GM12878 (cell line): ENCODE results near the gene NKD1. TPM values are rescaled to one million over a fixed set of nuclear protein-coding genes. Genes with fewer than 3 reads are reported as not detected.

Experiments
- ATF3 ChIP-seq: IDR thresholded peaks from 2 replicates; pipeline ENCODE4 v1.6.1; 2011; ENCODE audit warnings: low read depth, mild to moderate bottlenecking, low read length, moderate library complexity, borderline replicate concordance; ENCODE audit errors: extremely low read depth
- CHD1 ChIP-seq: IDR thresholded peaks from 2 replicates; pipeline ENCODE4 v1.6.1; 2012; ENCODE audit warnings: low read depth, low read length, improper control_type of control experiment
- ELK1 ChIP-seq: IDR thresholded peaks from 2 replicates; pipeline ENCODE4 v1.6.1; 2012; ENCODE audit warnings: low read depth, low read length, improper control_type of control experiment
- EZH2 ChIP-seq: IDR thresholded peaks from 2 replicates; pipeline ENCODE4 v1.6.1; 2012; ENCODE audit warnings: low read depth, mild to moderate bottlenecking, control low read depth, inconsistent platforms, low read length, borderline replicate concordance; ENCODE audit not compliant: control insufficient read depth
- HDAC2 ChIP-seq: fragments of 200-600 bp; sonication (generic); IDR thresholded peaks from 2 replicates; pipeline ENCODE4 v1.6.1; 2017
- HDAC6 ChIP-seq: fragments of 200-600 bp; sonication (generic); IDR thresholded peaks from one replicate; pipeline ENCODE4 v1.8.0; 2017; ENCODE audit warnings: antibody characterized with exemption; ENCODE audit not compliant: unreplicated experiment
- IRF4 ChIP-seq: IDR thresholded peaks from 2 replicates; pipeline ENCODE4 v1.6.1; 2011; ENCODE audit warnings: low read depth, low read length
- JUNB ChIP-seq: IDR thresholded peaks from 2 replicates; pipeline ENCODE4 v1.6.1; 2016; ENCODE audit warnings: antibody characterized with exemption, mild to moderate bottlenecking
- JUND ChIP-seq: IDR thresholded peaks from 2 replicates; pipeline ENCODE4 v1.6.1; 2012; ENCODE audit warnings: low read depth, mild to moderate bottlenecking, low read length, improper control_type of control experiment, moderate library complexity
- MXI1 ChIP-seq: fragments of 150-350 bp; IDR thresholded peaks from 2 replicates; pipeline ENCODE4 v1.6.1; 2011; ENCODE audit warnings: low read depth, mild to moderate bottlenecking, inconsistent platforms, low read length, improper control_type of control experiment
- NFXL1 ChIP-seq: fragments of 450-650 bp; IDR thresholded peaks from 2 replicates; pipeline ENCODE4 v1.6.1; 2017; ENCODE audit warnings: antibody characterized with exemption, mild to moderate bottlenecking, borderline replicate concordance
- NKRF ChIP-seq: fragments of 450-650 bp; conservative IDR thresholded peaks from 2 replicates; pipeline ENCODE4 v1.6.1; 2017; ENCODE audit warnings: mild to moderate bottlenecking, moderate library complexity
- NR2F1 ChIP-seq: fragments of 450-650 bp; conservative IDR thresholded peaks from 2 replicates; pipeline ENCODE4 v1.6.1; 2017; ENCODE audit warnings: mild to moderate bottlenecking
- SIN3A ChIP-seq: IDR thresholded peaks from 2 replicates; pipeline ENCODE4 v1.6.1; 2012; ENCODE audit warnings: low read depth, low read length, improper control_type of control experiment
- SMAD5 ChIP-seq: IDR thresholded peaks from 2 replicates; pipeline ENCODE4 v1.6.1; 2016; ENCODE audit warnings: antibody characterized with exemption, low read depth
- SUPT20H ChIP-seq: IDR thresholded peaks from 2 replicates; pipeline ENCODE4 v1.6.1; 2011; ENCODE audit warnings: low read depth, mild to moderate bottlenecking, low read length, moderate library complexity, borderline replicate concordance; ENCODE audit not compliant: control insufficient read depth
- ZNF384 ChIP-seq: IDR thresholded peaks from 2 replicates; pipeline ENCODE4 v1.6.1; 2012; ENCODE audit warnings: low read depth, mild to moderate bottlenecking, low read length, improper control_type of control experiment, borderline replicate concordance
- polyA plus RNA-seq, 11 experiments: library from polyadenylated mRNA; depleted of rRNA in 4 of 11; unstranded in 6 of 11; stranded (reverse) in 5 of 11; fragments of >200 nt; fragmentation: Nextera tagmentation in 4 of 11; fragmentation: Illumina TruSeq in 1 of 11; extraction: Ambion mirVana in 4 of 11; extraction: Trizol in 1 of 11; gene quantifications; 1 replicate in 1 of 11; 2 replicates in 10 of 11; pipeline versions ENCODE4 v1.2.1 to v1.2.3, GENCODE V29; 2011 to 2016; ENCODE audit warnings: inconsistent platforms in 2 of 11, missing spikeins in 2 of 11, low read depth in 1 of 11
- total RNA-seq, 4 experiments: library from RNA; depleted of rRNA in 3 of 4; stranded (reverse); fragments of >200 nt in 3 of 4; fragmentation: Illumina TruSeq in 1 of 4; extraction: Trizol in 1 of 4; gene quantifications; 2 replicates each; pipeline versions ENCODE4 v1.2.1 to v1.2.3, GENCODE V29; 2013 to 2021
- TF ChIP-seq, protein P1 (sequence below): fragments of 150-350 bp; IDR thresholded peaks from 2 replicates; pipeline ENCODE4 v1.6.1; 2014; ENCODE audit warnings: mild to moderate bottlenecking, low read depth, low read length
- TF ChIP-seq, protein P2 (sequence below): fragments of 450-650 bp; IDR thresholded peaks from 2 replicates; pipeline ENCODE4 v1.6.1; 2017; ENCODE audit warnings: antibody characterized with exemption, mild to moderate bottlenecking, moderate library complexity

NKD1 gene
- total and polyA plus RNA-seq, 10 of the 15 experiments (the other 5 are each of a cell fraction or from before 2014, with no cell fraction given) = under 0.01 to 0.49 (median 0.04) TPM; not detected in 2

DNA sequence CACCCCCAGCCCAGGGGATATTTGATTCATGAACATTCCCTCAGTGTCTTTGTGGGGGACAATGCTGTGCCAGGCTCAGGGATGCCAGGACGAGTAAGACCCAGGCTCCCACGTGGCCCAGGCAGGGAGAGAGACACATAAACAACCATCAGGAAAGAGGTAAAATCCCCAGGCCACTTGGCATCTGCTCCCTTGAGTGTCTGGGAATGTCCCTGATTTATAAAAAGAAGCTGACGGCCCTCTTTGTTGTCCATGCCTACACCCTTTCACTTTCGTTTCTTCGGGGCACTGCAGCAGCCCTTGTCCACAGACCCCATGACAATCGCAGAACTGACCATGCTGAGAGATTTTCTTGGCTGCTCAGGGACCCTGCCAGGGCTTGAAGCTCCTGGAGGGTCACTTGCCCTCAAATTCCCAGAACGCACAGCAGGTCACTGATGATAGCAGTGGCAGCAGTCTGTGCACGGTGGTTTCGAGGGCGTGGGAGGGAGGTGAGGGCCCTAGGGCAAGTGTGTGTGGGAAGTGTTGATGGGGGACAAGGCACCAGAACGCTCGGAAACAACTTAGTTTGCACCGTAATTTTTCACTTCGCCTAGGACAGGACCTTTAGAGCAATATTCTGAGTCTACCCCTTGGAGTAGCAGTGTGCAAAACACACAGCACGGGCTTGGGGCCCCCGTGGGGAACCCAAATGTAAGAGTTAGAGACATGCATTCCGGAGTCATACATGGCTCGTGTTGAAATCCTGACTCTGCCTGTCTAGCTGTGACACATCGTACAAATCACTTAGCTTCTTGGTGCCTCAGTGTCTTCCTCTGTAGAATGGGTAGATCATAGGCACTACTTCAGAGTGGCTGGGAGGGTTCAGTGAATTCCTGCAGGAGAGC is 149.9 kb downstream of the NKD1 start (continued):
- no peak for TF ChIP-seq ZNF384
- TF ChIP-seq SMAD5 = no peak
- TF ChIP-seq SUPT20H = no peak
- TF ChIP-seq SIN3A = no peak
- TF ChIP-seq MXI1 = peak; percentile 81
- TF ChIP-seq JUNB = peak; percentile 34; the same call in 1 of the 2 replicates
- peak; percentile 96 for TF ChIP-seq NR2F1
- TF ChIP-seq HDAC2 = no peak
- no peak for TF ChIP-seq CHD1
- TF ChIP-seq IRF4 = peak; percentile 20; the same call in 1 of the 2 replicates
- TF ChIP-seq EZH2 = no peak
- no peak for TF ChIP-seq JUND
- no peak for TF ChIP-seq ELK1
- no peak for TF ChIP-seq HDAC6
- peak; percentile 3; the same call in 1 of the 2 replicates for TF ChIP-seq ATF3
- TF ChIP-seq NFXL1 = no peak
- TF ChIP-seq NKRF = peak; percentile 77
- TF ChIP-seq, protein P1, sequence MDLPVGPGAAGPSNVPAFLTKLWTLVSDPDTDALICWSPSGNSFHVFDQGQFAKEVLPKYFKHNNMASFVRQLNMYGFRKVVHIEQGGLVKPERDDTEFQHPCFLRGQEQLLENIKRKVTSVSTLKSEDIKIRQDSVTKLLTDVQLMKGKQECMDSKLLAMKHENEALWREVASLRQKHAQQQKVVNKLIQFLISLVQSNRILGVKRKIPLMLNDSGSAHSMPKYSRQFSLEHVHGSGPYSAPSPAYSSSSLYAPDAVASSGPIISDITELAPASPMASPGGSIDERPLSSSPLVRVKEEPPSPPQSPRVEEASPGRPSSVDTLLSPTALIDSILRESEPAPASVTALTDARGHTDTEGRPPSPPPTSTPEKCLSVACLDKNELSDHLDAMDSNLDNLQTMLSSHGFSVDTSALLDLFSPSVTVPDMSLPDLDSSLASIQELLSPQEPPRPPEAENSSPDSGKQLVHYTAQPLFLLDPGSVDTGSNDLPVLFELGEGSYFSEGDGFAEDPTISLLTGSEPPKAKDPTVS = no peak
- TF ChIP-seq, protein P2, sequence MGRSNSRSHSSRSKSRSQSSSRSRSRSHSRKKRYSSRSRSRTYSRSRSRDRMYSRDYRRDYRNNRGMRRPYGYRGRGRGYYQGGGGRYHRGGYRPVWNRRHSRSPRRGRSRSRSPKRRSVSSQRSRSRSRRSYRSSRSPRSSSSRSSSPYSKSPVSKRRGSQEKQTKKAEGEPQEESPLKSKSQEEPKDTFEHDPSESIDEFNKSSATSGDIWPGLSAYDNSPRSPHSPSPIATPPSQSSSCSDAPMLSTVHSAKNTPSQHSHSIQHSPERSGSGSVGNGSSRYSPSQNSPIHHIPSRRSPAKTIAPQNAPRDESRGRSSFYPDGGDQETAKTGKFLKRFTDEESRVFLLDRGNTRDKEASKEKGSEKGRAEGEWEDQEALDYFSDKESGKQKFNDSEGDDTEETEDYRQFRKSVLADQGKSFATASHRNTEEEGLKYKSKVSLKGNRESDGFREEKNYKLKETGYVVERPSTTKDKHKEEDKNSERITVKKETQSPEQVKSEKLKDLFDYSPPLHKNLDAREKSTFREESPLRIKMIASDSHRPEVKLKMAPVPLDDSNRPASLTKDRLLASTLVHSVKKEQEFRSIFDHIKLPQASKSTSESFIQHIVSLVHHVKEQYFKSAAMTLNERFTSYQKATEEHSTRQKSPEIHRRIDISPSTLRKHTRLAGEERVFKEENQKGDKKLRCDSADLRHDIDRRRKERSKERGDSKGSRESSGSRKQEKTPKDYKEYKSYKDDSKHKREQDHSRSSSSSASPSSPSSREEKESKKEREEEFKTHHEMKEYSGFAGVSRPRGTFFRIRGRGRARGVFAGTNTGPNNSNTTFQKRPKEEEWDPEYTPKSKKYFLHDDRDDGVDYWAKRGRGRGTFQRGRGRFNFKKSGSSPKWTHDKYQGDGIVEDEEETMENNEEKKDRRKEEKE = no peak
